ENCODE measurements around the gene CACHD1.

DNA sequence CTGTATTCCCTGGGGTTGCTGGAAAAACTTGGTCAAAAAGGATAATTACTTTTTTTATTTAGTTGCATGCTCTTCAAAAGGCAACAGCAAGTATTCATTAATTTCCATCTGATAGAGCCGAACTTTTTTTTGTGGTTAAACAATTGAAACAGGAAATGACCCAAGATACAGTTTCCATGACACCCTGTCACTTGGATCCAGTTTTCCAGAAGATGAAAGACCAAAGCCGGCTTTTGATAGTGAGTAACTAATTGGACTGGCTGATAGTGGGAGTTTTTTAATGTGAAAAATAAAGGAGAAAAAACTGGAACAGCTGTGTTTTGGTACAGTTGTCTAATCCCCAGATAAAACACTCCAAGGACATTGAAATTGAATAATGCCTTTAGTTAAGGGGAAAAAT is 33.0 kb downstream of the CACHD1 start:
- TF ChIP-seq, protein P1, sequence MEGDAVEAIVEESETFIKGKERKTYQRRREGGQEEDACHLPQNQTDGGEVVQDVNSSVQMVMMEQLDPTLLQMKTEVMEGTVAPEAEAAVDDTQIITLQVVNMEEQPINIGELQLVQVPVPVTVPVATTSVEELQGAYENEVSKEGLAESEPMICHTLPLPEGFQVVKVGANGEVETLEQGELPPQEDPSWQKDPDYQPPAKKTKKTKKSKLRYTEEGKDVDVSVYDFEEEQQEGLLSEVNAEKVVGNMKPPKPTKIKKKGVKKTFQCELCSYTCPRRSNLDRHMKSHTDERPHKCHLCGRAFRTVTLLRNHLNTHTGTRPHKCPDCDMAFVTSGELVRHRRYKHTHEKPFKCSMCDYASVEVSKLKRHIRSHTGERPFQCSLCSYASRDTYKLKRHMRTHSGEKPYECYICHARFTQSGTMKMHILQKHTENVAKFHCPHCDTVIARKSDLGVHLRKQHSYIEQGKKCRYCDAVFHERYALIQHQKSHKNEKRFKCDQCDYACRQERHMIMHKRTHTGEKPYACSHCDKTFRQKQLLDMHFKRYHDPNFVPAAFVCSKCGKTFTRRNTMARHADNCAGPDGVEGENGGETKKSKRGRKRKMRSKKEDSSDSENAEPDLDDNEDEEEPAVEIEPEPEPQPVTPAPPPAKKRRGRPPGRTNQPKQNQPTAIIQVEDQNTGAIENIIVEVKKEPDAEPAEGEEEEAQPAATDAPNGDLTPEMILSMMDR (IDR thresholded peaks at IDR 0.05 in 2 of 3, conservative IDR thresholded peaks at IDR 0.05 in 1 of 3; ENCODE audit: insufficient read depth in 2 of 3, low read depth in 1 of 3, low read length in 3 of 3): no peak
- no peak for TF ChIP-seq ZNF354B (CRISPR knock-in tag; IDR thresholded peaks at IDR 0.05)
- TF ChIP-seq, protein P2, sequence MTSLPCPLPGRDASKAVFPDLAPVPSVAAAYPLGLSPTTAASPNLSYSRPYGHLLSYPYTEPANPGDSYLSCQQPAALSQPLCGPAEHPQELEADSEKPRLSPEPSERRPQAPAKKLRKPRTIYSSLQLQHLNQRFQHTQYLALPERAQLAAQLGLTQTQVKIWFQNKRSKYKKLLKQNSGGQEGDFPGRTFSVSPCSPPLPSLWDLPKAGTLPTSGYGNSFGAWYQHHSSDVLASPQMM (CRISPR knock-in tag; IDR thresholded peaks at IDR 0.05): no peak

Measured in K562 (cell line).